H9 (cell line): ENCODE measurements around the gene CHMP4A. TPM values are rescaled to one million over a fixed set of nuclear protein-coding genes. Genes with fewer than 3 reads are reported as not detected.

Experiments used
- DNase-seq: peaks from one replicate; pipeline ENCODE4 v3.0.0-alpha.2; 2017
- H2AFZ ChIP-seq: one replicate; pipeline ENCODE4 v1.6.1; 2013; ENCODE audit warnings: mild to moderate bottlenecking, low read length, control low read depth, moderate library complexity
- H2AK5ac ChIP-seq: 2 replicates; pipeline ENCODE4 v1.6.1; 2013; ENCODE audit warnings: low read length, control low read depth, mixed read lengths; ENCODE audit not compliant: insufficient read length
- H2BK120ac ChIP-seq: one replicate; pipeline ENCODE4 v1.6.1; 2013; ENCODE audit warnings: low read depth, mild to moderate bottlenecking, low read length, control low read depth, inconsistent platforms; ENCODE audit not compliant: poor library complexity, severe bottlenecking
- H2BK12ac ChIP-seq: 2 replicates; pipeline ENCODE4 v1.6.1; 2013; ENCODE audit warnings: low read length, control low read depth, mixed read lengths, low read depth; ENCODE audit not compliant: insufficient read length
- H2BK15ac ChIP-seq: 2 replicates; pipeline ENCODE4 v1.6.1; 2013; ENCODE audit warnings: low read depth, low read length, control low read depth
- H2BK20ac ChIP-seq: one replicate; pipeline ENCODE4 v1.6.1; 2013; ENCODE audit warnings: low read depth, mild to moderate bottlenecking, low read length, control low read depth, inconsistent platforms; ENCODE audit not compliant: poor library complexity, severe bottlenecking
- H2BK5ac ChIP-seq: 2 replicates; pipeline ENCODE4 v1.6.1; 2013; ENCODE audit warnings: low read length, control low read depth, mixed read lengths; ENCODE audit not compliant: insufficient read length
- H3K14ac ChIP-seq: 2 replicates; pipeline ENCODE4 v1.6.1; 2013; ENCODE audit warnings: low read length, control low read depth; ENCODE audit not compliant: insufficient read depth
- H3K18ac ChIP-seq: 2 replicates; pipeline ENCODE4 v1.6.1; 2013; ENCODE audit warnings: low read depth, mild to moderate bottlenecking, mixed read lengths, low read length, control low read depth; ENCODE audit not compliant: insufficient read length
- H3K23ac ChIP-seq: 2 replicates; pipeline ENCODE4 v1.6.1; 2013; ENCODE audit warnings: low read length, control low read depth, mixed read lengths, low read depth; ENCODE audit not compliant: insufficient read length
- H3K23me2 ChIP-seq: 2 replicates; pipeline ENCODE4 v1.6.1; 2013; ENCODE audit warnings: low read depth, mild to moderate bottlenecking, mixed read lengths, low read length, control low read depth; ENCODE audit not compliant: insufficient read length, poor library complexity, severe bottlenecking
- H3K27ac ChIP-seq: 2 replicates; pipeline ENCODE4 v1.5.1; 2013; ENCODE audit warnings: low read length, control low read depth, mixed read lengths, low read depth; ENCODE audit not compliant: insufficient read length
- H3K27me3 ChIP-seq: 2 replicates; pipeline ENCODE4 v1.6.1; 2013; ENCODE audit warnings: low read length, control low read depth, inconsistent platforms; ENCODE audit not compliant: insufficient read depth
- H3K4ac ChIP-seq: 2 replicates; pipeline ENCODE4 v1.6.1; 2013; ENCODE audit warnings: low read depth, mild to moderate bottlenecking, control low read depth, inconsistent platforms, low read length, moderate library complexity
- H3K4me1 ChIP-seq: 2 replicates; pipeline ENCODE4 v1.6.1; 2013; ENCODE audit warnings: low read length, control low read depth, inconsistent platforms; ENCODE audit not compliant: insufficient read depth
- H3K4me2 ChIP-seq: 2 replicates; pipeline ENCODE4 v1.6.1; 2013; ENCODE audit warnings: low read length, control low read depth, mixed read lengths; ENCODE audit not compliant: insufficient read length, insufficient read depth
- H3K56ac ChIP-seq: 2 replicates; pipeline ENCODE4 v1.6.1; 2013; ENCODE audit warnings: low read depth, mild to moderate bottlenecking, mixed read lengths, low read length, control low read depth; ENCODE audit not compliant: insufficient read length
- H3K79me1 ChIP-seq: 2 replicates; pipeline ENCODE4 v1.6.1; 2013; ENCODE audit warnings: low read depth, mild to moderate bottlenecking, moderate library complexity, low read length, control low read depth, inconsistent platforms; ENCODE audit not compliant: insufficient read depth, poor library complexity, severe bottlenecking
- H3K79me2 ChIP-seq: 2 replicates; pipeline ENCODE4 v1.6.1; 2013; ENCODE audit warnings: low read length, control low read depth, inconsistent platforms; ENCODE audit not compliant: insufficient read depth
- H3K9ac ChIP-seq: 2 replicates; pipeline ENCODE4 v1.6.1; 2013; ENCODE audit warnings: low read length, control low read depth, mixed read lengths; ENCODE audit not compliant: insufficient read length; ENCODE audit errors: extremely low read depth
- H3K9me3 ChIP-seq: one replicate; pipeline ENCODE4 v1.6.1; 2013; ENCODE audit warnings: low read depth, low read length, inconsistent platforms; ENCODE audit not compliant: control insufficient read depth
- H3T11ph ChIP-seq: one replicate; pipeline ENCODE4 v1.6.1; 2013; ENCODE audit warnings: mild to moderate bottlenecking, low read length, control low read depth, inconsistent platforms
- H4K20me1 ChIP-seq: one replicate; pipeline ENCODE4 v1.6.1; 2013; ENCODE audit not compliant: control insufficient read depth, insufficient read length, insufficient read depth
- H4K5ac ChIP-seq: 2 replicates; pipeline ENCODE4 v1.6.1; 2013; ENCODE audit warnings: low read depth, mild to moderate bottlenecking, mixed read lengths, low read length, control low read depth; ENCODE audit not compliant: insufficient read length
- H4K8ac ChIP-seq: replicated peaks from 2 replicates; pipeline ENCODE4 v1.6.1; 2013; ENCODE audit warnings: low read length, control low read depth, mixed read lengths, low read depth; ENCODE audit not compliant: insufficient read length
- H4K91ac ChIP-seq: 2 replicates; pipeline ENCODE4 v1.6.1; 2013; ENCODE audit warnings: low read depth, mild to moderate bottlenecking, moderate library complexity, mixed read lengths, low read length, control low read depth; ENCODE audit not compliant: insufficient read length
- H3K27ac Mint-ChIP-seq, 3 experiments: 2 replicates in 2 of 3; 3 replicates in 1 of 3; pipeline ENCODE4 v1.8.0; 2020 to 2021; ENCODE audit warnings: mixed read lengths in 3 of 3, mild to moderate bottlenecking in 1 of 3, moderate library complexity in 1 of 3
- H3K27me3 Mint-ChIP-seq: 2 replicates; pipeline ENCODE4 v1.8.0; 2021; ENCODE audit warnings: low read depth, mild to moderate bottlenecking, moderate library complexity, mixed read lengths
- H3K36me3 Mint-ChIP-seq, 3 experiments: 2 replicates in 2 of 3; 3 replicates in 1 of 3; pipeline ENCODE4 v1.8.0; 2020 to 2021; ENCODE audit warnings: low read depth in 3 of 3, mixed read lengths in 3 of 3; ENCODE audit not compliant: insufficient read depth in 1 of 3
- H3K4me1 Mint-ChIP-seq, 2 experiments: 2 replicates each; pipeline ENCODE4 v1.8.0; 2020; ENCODE audit warnings: mixed read lengths in 2 of 2
- H3K4me3 Mint-ChIP-seq, 2 experiments: 2 replicates in 1 of 2; 3 replicates in 1 of 2; pipeline ENCODE4 v1.8.0; 2020 to 2021; ENCODE audit warnings: mild to moderate bottlenecking in 2 of 2, mixed read lengths in 2 of 2, moderate library complexity in 1 of 2
- H3K9me3 Mint-ChIP-seq, 2 experiments: 2 replicates in 1 of 2; 3 replicates in 1 of 2; pipeline ENCODE4 v1.8.0; 2020; ENCODE audit warnings: mild to moderate bottlenecking in 2 of 2, mixed read lengths in 2 of 2, moderate library complexity in 1 of 2
- WGBS: extraction: QIAGEN DNeasy Blood & Tissue Kit; methylation state at CpG from one replicate; pipeline ENCODE4 v1.1.7; 2013; ENCODE audit warnings: missing lambda C conversion rate, low lambda C conversion rate, mixed read lengths; ENCODE audit not compliant: insufficient read length; ENCODE audit errors: extremely low coverage; 5-methylcytosine and 5-hydroxymethylcytosine counted together
- total RNA-seq: library from RNA; stranded (reverse); gene quantifications from 2 replicates; pipeline ENCODE4 v1.2.1, GENCODE V29; 2021
- TF ChIP-seq, protein P1 (sequence below): fragments of 200-600 bp; sonication (generic); conservative IDR thresholded peaks from 3 replicates; pipeline ENCODE4 v1.8.0; 2021; ENCODE audit warnings: antibody characterized with exemption, mild to moderate bottlenecking

CHMP4A gene
- total RNA-seq, 1 experiment from 2014 or later, result 46.2 TPM

DNA sequence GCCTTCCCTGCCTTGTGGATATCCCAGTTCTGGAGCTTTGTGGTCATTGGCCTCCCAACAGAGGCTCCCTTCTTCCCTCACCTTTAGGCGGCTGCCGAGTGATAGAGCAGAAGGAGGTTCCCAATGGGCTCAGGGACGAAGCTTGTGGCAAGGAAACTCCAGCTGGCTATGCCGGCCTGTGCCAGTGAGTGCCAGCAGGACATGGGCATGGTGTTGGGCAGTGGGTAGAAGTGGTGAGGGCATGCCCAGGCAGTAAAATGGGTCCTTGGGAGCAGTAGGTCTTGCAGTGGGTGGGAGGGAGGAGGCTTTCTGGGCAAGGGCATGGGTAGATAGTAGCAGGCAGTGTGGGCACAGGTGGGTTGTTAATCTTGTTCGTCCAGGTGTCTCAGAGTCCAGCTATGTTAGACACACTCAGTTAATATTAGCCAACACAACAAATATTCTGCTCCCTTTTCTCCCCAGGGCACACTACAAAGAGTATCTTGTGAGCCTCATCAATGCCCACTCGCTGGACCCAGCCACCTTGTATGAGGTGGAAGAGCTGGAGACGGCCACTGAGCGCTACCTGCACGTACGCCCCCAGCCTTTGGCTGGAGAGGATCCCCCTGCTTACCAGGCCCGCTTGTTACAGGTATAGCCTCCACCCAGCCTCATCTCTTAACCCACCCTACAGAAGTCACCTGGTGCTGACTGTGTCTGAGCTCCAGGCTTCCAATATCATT lies 53.4 kb downstream of the CHMP4A start:
- H3K4ac ChIP-seq, result no peak overlapping the region
- no peak overlapping the region for H2BK120ac ChIP-seq
- H3K23ac ChIP-seq, result no peak overlapping the region
- no peak overlapping the region for H3T11ph ChIP-seq
- peaks cover 11 to 13% of the 10 kb centered on the region in 2 experiments for H3K4me1 Mint-ChIP-seq
- no peaks in the 10 kb centered on the region for H3K9me3 ChIP-seq
- no peak overlapping the region for H3K14ac ChIP-seq
- H3K36me3 Mint-ChIP-seq, result peaks cover 30 to 64% (median 61%) of the 10 kb centered on the region in 3 experiments
- H2AFZ ChIP-seq, result no peak overlapping the region
- no peak overlapping the region for H3K9ac ChIP-seq
- no peak overlapping the region for H3K4me2 ChIP-seq
- H2BK20ac ChIP-seq, result no peak overlapping the region
- H2BK12ac ChIP-seq, result no peak overlapping the region
- H4K5ac ChIP-seq, result no peak overlapping the region
- no peaks in the 10 kb centered on the region for H4K20me1 ChIP-seq
- H3K79me2 ChIP-seq, result no peaks in the 10 kb centered on the region
- no peak overlapping the region for H2BK15ac ChIP-seq
- H2BK5ac ChIP-seq, result no peak overlapping the region
- no peaks in the 10 kb centered on the region for H3K9me3 Mint-ChIP-seq
- no peaks in the 10 kb centered on the region for H3K23me2 ChIP-seq
- no peaks in the 10 kb centered on the region; the same call in 1 of the 2 replicates for H3K27me3 Mint-ChIP-seq
- H3K4me3 Mint-ChIP-seq, result no peak overlapping the region; a peak in 1 of 5 replicates
- H3K27ac ChIP-seq, result no peak overlapping the region
- H3K18ac ChIP-seq, result no peak overlapping the region
- WGBS, result no CpG with 5 or more reads among the region's 11 CpGs
- no peak overlapping the region for H3K56ac ChIP-seq
- no peaks in the 10 kb centered on the region for H3K27me3 ChIP-seq
- H2AK5ac ChIP-seq, result no peak overlapping the region
- no peaks in the 10 kb centered on the region for H3K4me1 ChIP-seq
- H3K27ac Mint-ChIP-seq, result peak overlapping the region in 1 of 3 experiments; percentile 79; a peak in 2 of 7 replicates
- DNase-seq, result no peak
- TF ChIP-seq, protein P1, sequence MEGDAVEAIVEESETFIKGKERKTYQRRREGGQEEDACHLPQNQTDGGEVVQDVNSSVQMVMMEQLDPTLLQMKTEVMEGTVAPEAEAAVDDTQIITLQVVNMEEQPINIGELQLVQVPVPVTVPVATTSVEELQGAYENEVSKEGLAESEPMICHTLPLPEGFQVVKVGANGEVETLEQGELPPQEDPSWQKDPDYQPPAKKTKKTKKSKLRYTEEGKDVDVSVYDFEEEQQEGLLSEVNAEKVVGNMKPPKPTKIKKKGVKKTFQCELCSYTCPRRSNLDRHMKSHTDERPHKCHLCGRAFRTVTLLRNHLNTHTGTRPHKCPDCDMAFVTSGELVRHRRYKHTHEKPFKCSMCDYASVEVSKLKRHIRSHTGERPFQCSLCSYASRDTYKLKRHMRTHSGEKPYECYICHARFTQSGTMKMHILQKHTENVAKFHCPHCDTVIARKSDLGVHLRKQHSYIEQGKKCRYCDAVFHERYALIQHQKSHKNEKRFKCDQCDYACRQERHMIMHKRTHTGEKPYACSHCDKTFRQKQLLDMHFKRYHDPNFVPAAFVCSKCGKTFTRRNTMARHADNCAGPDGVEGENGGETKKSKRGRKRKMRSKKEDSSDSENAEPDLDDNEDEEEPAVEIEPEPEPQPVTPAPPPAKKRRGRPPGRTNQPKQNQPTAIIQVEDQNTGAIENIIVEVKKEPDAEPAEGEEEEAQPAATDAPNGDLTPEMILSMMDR, result no peak
- no peak overlapping the region for H4K91ac ChIP-seq
- H3K79me1 ChIP-seq, result no peaks in the 10 kb centered on the region
- H4K8ac ChIP-seq, result no peak overlapping the region

Other genes starting within 250 kb of the CHMP4A start
- 9.7 and 10.2 TPM in 2 replicates for gene DHRS4L2, start 224.6 kb downstream of the CHMP4A start, total RNA-seq
- 4.7 and 5.8 TPM in 2 replicates for gene CARMIL3, start 161.5 kb downstream of the CHMP4A start, total RNA-seq
- not detected in 2 replicates for gene CPNE6, start 141.9 kb downstream of the CHMP4A start, total RNA-seq
- gene PCK2, start 119.2 kb downstream of the CHMP4A start, total RNA-seq, result 48.9 and 50.2 TPM in 2 replicates
- 73.4 and 74.3 TPM in 2 replicates for gene DCAF11, start 98.7 kb downstream of the CHMP4A start, total RNA-seq
- 2.2 and 2.5 TPM in 2 replicates for gene NRL, start 98.5 kb downstream of the CHMP4A start, total RNA-seq
- gene FITM1, start 82.8 kb downstream of the CHMP4A start, total RNA-seq, result 0.31 and 0.72 TPM in 2 replicates
- 109 TPM in 2 replicates for gene PSME1, start 77.3 kb downstream of the CHMP4A start, total RNA-seq
- 52.9 and 55.9 TPM in 2 replicates for gene EMC9, start 71.9 kb downstream of the CHMP4A start, total RNA-seq
- gene PSME2, start 66.9 kb downstream of the CHMP4A start, total RNA-seq, result 125 and 126 TPM in 2 replicates
- 67.8 and 87.3 TPM in 2 replicates for gene RNF31, start 66.0 kb downstream of the CHMP4A start, total RNA-seq
- gene IRF9, start 52.2 kb downstream of the CHMP4A start, total RNA-seq, result 20.9 and 27.6 TPM in 2 replicates
- gene REC8, start 41.4 kb downstream of the CHMP4A start, total RNA-seq, result 58.0 and 58.5 TPM in 2 replicates
- 114 and 116 TPM in 2 replicates for gene IPO4, start 24.7 kb downstream of the CHMP4A start, total RNA-seq
- 31.6 and 31.8 TPM in 2 replicates for gene TM9SF1, start 18.0 kb downstream of the CHMP4A start, total RNA-seq
- not detected in 2 replicates for gene TSSK4, start 7.8 kb downstream of the CHMP4A start, total RNA-seq
- 18.8 and 19.0 TPM in 2 replicates for gene MDP1, start 2.6 kb upstream of the CHMP4A start, total RNA-seq
- 214 and 225 TPM in 2 replicates for gene NEDD8, start 18.9 kb upstream of the CHMP4A start, total RNA-seq
- gene GMPR2, start 19.4 kb upstream of the CHMP4A start, total RNA-seq, result 84.7 and 86.9 TPM in 2 replicates
- gene TINF2, start 29.1 kb upstream of the CHMP4A start, total RNA-seq, result 41.3 and 47.6 TPM in 2 replicates
- 1.8 and 2.9 TPM in 2 replicates for gene TGM1, start 49.7 kb upstream of the CHMP4A start, total RNA-seq
- gene RABGGTA, start 58.1 kb upstream of the CHMP4A start, total RNA-seq, result 25.6 and 26.1 TPM in 2 replicates
- 18.2 and 19.1 TPM in 2 replicates for gene DHRS1, start 86.3 kb upstream of the CHMP4A start, total RNA-seq
- 34.7 and 35.0 TPM in 2 replicates for gene NOP9, start 86.4 kb upstream of the CHMP4A start, total RNA-seq
- not detected in 2 replicates for gene CIDEB, start 94.5 kb upstream of the CHMP4A start, total RNA-seq
- 13.0 and 13.4 TPM in 2 replicates for gene LTB4R2, start 96.7 kb upstream of the CHMP4A start, total RNA-seq
- 8.9 and 9.2 TPM in 2 replicates for gene LTB4R, start 98.0 kb upstream of the CHMP4A start, total RNA-seq
- 0.09 and 0.53 TPM in 2 replicates for gene ADCY4, start 121.6 kb upstream of the CHMP4A start, total RNA-seq
- gene RIPK3, start 126.5 kb upstream of the CHMP4A start, total RNA-seq, result 0.35 TPM in 1 of 2 replicates, not detected in the other
- gene NFATC4, start 154.7 kb upstream of the CHMP4A start, total RNA-seq, result 43.0 and 46.4 TPM in 2 replicates
- 18.1 and 18.7 TPM in 2 replicates for gene NYNRIN, start 185.5 kb upstream of the CHMP4A start, total RNA-seq
- 0.39 and 0.44 TPM in 2 replicates for gene CBLN3, start 216.2 kb upstream of the CHMP4A start, total RNA-seq
- gene KHNYN, start 216.5 kb upstream of the CHMP4A start, total RNA-seq, result 30.0 and 31.3 TPM in 2 replicates
- gene SDR39U1, start 229.3 kb upstream of the CHMP4A start, total RNA-seq, result 56.2 and 65.0 TPM in 2 replicates